Kidney (tissue), 14 donors: ENCODE data around the gene REG3A. TPM values are rescaled to one million over a fixed set of nuclear protein-coding genes. Genes with fewer than 3 reads are reported as not detected.

Experiments used
- DNase-seq, 5 donors: peaks; one replicate each; pipeline ENCODE4 v3.0.0-alpha.2; 2013 to 2020
- FAIRE-seq: peaks from 2 replicates; lab custom pipeline; 2012; peaks lifted over from hg19 to GRCh38; lab: Jason Lieb, UNC
- H3K27ac ChIP-seq, 2 donors: one replicate each; pipeline ENCODE4 v1.7.0; 2013; ENCODE audit warnings: low read depth in 2 of 2, low read length in 2 of 2, inconsistent platforms in 1 of 2
- H3K27me3 ChIP-seq: one replicate; pipeline ENCODE4 v1.7.1; 2013; ENCODE audit warnings: low read length, inconsistent platforms; ENCODE audit not compliant: control insufficient read depth, insufficient read depth
- H3K36me3 ChIP-seq, 3 donors: one replicate each; pipeline versions ENCODE4 v1.7.0 to v1.7.1; 2013; ENCODE audit warnings: low read length in 3 of 3, control low read depth in 1 of 3, inconsistent platforms in 1 of 3; ENCODE audit not compliant: insufficient read depth in 3 of 3, control insufficient read depth in 2 of 3
- H3K4me1 ChIP-seq, 3 donors: one replicate each; pipeline versions ENCODE4 v1.7.0 to v1.7.1; 2013; ENCODE audit warnings: low read length in 3 of 3, inconsistent platforms in 1 of 3, low read depth in 1 of 3; ENCODE audit not compliant: control insufficient read depth in 2 of 3, insufficient read depth in 2 of 3
- H3K4me3 ChIP-seq, 3 donors: one replicate each; pipeline versions ENCODE4 v1.7.0 to v1.8.1; 2013; ENCODE audit warnings: low read length in 3 of 3, control low read depth in 1 of 3, inconsistent platforms in 1 of 3
- H3K9ac ChIP-seq, 3 donors: one replicate each; pipeline versions ENCODE4 v1.7.0 to v1.7.1; 2013; ENCODE audit warnings: low read length in 3 of 3, control low read depth in 1 of 3, inconsistent platforms in 1 of 3
- H3K9me3 ChIP-seq, 3 donors: one replicate each; pipeline versions ENCODE4 v1.7.0 to v1.7.1; 2013; ENCODE audit warnings: low read length in 3 of 3, control low read depth in 1 of 3, inconsistent platforms in 1 of 3; ENCODE audit not compliant: control insufficient read depth in 2 of 3, insufficient read depth in 1 of 3
- intact Hi-C: fragments of 100-400 bp; cut with DNase I; formaldehyde crosslinking; loops from one replicate; pipeline ENCODE4 v1.11.1; 2022
- polyA plus RNA-seq: library from polyadenylated mRNA; stranded (reverse); fragments of 350-450 nt; fragmentation: Illumina TruSeq; extraction: RNeasy Lipid Tissue Mini Kit (QIAGEN cat#74804); gene quantifications from one replicate; pipeline ENCODE4 v1.2.3, GENCODE V29; 2014; ENCODE audit warnings: low read depth, low replicate concordance; ENCODE audit not compliant: insufficient read depth
- total RNA-seq: library from RNA; stranded (reverse); fragmentation: NEBNext Ultra II Directional; extraction: Animal tissue kit (Norgen Biotek cat#: 25700); gene quantifications from one replicate; pipeline ENCODE4 v1.2.1, GENCODE V29; 2021
- TF ChIP-seq, protein P1 (sequence below): IDR thresholded peaks from 3 replicates; pipeline ENCODE4 v1.5.1; 2012; ENCODE audit warnings: mild to moderate bottlenecking, moderate library complexity, borderline replicate concordance; ENCODE audit not compliant: insufficient read depth; ENCODE audit errors: extremely low read depth
- donor health status: control.
- donor health status: control.
- donor health status: control.
- donor health status: control.
- donor health status: control.
- donor health status: DM: yes; HTN: yes; CAD: no.
- donor health status: Normal renal cell carcinoma (clear cell type).

Gene REG3A
- total and polyA plus RNA-seq, 2 donors from 2014 or later, result not detected

DNA sequence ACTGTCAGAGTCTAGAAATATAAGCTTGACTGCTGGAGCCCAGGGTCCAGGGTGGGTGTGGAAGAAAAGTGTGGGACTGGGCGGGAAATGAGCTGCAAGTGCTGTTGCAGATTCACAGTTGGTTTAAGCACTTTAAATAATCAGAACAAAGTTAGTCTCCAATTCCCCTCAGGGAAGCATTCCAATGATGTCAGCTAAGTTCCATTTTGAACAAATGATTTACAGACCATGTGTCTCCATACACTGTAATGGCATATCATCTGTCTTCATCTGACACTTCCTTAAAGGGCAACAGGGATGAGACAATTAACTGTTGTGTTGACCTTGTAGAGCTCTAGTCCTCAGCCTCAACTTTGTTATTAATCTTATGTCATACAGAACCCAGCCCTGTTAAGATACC, 31.5 kb upstream of the REG3A start:
- Histone ChIP-seq H3K27me3 (no peaks in the 10 kb centered on the region), H3K9me3 (no peaks in the 10 kb centered on the region), H3K4me3 (no peak overlapping the region), H3K36me3 (no peaks in the 10 kb centered on the region), H3K9ac (no peak overlapping the region), H3K27ac (no peak overlapping the region), H3K4me1 (peaks cover 0 to 10% (median 0%) of the 10 kb centered on the region in 3 donors)
- TF ChIP-seq, protein P1, sequence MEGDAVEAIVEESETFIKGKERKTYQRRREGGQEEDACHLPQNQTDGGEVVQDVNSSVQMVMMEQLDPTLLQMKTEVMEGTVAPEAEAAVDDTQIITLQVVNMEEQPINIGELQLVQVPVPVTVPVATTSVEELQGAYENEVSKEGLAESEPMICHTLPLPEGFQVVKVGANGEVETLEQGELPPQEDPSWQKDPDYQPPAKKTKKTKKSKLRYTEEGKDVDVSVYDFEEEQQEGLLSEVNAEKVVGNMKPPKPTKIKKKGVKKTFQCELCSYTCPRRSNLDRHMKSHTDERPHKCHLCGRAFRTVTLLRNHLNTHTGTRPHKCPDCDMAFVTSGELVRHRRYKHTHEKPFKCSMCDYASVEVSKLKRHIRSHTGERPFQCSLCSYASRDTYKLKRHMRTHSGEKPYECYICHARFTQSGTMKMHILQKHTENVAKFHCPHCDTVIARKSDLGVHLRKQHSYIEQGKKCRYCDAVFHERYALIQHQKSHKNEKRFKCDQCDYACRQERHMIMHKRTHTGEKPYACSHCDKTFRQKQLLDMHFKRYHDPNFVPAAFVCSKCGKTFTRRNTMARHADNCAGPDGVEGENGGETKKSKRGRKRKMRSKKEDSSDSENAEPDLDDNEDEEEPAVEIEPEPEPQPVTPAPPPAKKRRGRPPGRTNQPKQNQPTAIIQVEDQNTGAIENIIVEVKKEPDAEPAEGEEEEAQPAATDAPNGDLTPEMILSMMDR, result no peak
- intact Hi-C loops, result no loop called here
- no peak for FAIRE-seq
- peak in 2 of 5 donors; percentile 29 to 48 for DNase-seq

DNA sequence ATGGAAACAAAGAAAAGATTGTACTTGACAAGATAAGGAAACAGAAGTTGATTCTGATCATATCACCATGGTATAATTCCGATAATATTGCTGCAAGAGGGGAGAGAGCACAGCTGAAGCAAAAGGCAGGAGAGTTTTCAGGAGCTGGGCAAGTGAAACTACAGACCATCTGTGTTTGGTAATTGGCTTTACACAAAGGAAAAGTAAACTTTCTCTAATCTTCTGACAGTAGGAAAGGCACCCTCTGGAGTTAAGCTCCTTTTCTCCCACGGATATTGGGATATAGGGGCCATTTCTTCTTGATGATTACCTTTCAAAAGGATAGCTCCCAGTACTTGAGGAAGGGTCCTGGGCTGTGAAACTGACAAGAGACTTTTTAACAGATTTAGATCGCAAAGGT, 29.9 kb upstream of the REG3A start:
- Histone ChIP-seq H3K27me3 (no peaks in the 10 kb centered on the region), H3K9me3 (no peaks in the 10 kb centered on the region), H3K4me3 (no peak overlapping the region), H3K9ac (no peak overlapping the region), H3K36me3 (no peaks in the 10 kb centered on the region), H3K4me1 (peaks cover 0 to 10% (median 0%) of the 10 kb centered on the region in 3 donors), H3K27ac (no peak overlapping the region)
- no peak for DNase-seq
- TF ChIP-seq, protein P1, result no peak
- intact Hi-C loops, result no loop called here
- FAIRE-seq, result no peak

DNA sequence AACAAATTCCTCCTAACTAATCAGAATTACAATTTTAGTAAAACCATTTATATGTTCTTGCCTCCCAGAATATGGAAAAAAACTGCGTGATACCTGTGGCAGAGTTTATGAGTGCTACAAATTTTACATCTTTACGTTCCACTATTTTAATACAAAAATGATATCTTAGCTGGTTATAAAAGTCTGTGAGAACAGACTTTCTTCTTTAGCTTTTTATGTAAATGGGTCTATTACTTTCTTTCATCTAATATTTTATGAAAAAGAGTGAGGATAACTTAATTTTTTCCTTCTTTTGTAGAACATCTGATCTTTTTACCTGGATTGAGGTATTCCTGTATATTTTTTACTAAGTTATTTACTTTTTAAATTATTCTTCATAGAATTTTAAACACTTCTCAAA, 22.1 kb upstream of the REG3A start:
- intact Hi-C loops, result no loop called here
- H3K4me3 ChIP-seq, result no peak overlapping the region
- H3K27ac ChIP-seq, result no peak overlapping the region
- H3K27me3 ChIP-seq, result no peaks in the 10 kb centered on the region
- DNase-seq (no peak), FAIRE-seq (no peak)
- no peaks in the 10 kb centered on the region for H3K9me3 ChIP-seq
- H3K36me3 ChIP-seq, result no peaks in the 10 kb centered on the region
- TF ChIP-seq, protein P1, result no peak
- H3K9ac ChIP-seq, result no peak overlapping the region
- H3K4me1 ChIP-seq, result no peaks in the 10 kb centered on the region

DNA sequence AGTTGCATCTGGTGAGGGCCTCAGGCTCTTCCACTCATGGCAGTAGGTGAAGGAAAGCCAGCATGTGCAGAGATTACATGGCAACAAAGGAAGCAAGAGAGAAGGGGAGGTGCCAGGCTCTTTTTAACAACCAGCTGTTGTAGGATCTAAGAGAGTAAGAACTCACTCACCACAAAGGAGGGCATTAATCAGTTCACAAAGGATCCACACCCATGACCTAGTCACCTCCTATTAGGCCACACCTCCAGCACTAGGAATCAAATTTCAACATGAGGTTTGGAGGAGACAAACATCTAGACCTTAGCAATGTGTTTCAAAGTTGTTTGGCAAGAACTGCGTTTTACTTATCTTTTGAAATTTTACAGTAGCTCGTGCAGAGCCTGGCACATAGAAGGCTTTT, 20.5 kb upstream of the REG3A start:
- no peaks in the 10 kb centered on the region for H3K9me3 ChIP-seq
- no peak overlapping the region for H3K9ac ChIP-seq
- FAIRE-seq (no peak), DNase-seq (no peak)
- TF ChIP-seq, protein P1, result no peak
- intact Hi-C loops, result no loop called here
- H3K4me3 ChIP-seq, result no peak overlapping the region
- H3K36me3 ChIP-seq, result no peaks in the 10 kb centered on the region
- no peaks in the 10 kb centered on the region for H3K27me3 ChIP-seq
- H3K27ac ChIP-seq, result no peak overlapping the region
- no peaks in the 10 kb centered on the region for H3K4me1 ChIP-seq
